Measurements from ENCODE around the gene PLCB1.
"Not testable (repeated sequence)": the region's sequence is repeated elsewhere in the genome, so short reads cannot be mapped to it uniquely, and the experiment has no call there.

PLCB1 gene

GRCh38 chr20:8414586-8415274, 282.7 kb downstream of the PLCB1 start:
- DNase-seq: no peak

GRCh38 chr20:8421981-8422380, 289.9 kb downstream of the PLCB1 start:
- DNase-seq: peak; percentile 27

DNA sequence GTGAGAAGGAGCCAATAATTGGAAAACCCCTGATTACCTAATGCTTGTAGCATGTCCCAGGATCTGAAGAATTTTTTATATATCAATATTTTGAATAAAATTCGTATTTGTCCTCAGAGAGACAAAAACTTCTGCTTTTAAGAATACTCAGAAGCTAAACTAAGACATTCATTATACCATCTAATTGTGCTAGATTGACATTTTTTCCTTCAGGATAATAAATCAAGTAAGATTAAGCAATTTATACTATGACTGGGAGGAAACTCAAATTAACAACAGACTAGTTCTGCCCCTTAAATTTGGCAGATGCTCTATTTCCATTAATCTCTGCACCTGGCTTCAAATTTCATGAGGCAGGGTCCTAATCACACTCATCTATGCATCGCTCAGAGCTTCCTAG, 291.4 kb downstream of the PLCB1 start:
- peak; percentile 18 for DNase-seq

DNA sequence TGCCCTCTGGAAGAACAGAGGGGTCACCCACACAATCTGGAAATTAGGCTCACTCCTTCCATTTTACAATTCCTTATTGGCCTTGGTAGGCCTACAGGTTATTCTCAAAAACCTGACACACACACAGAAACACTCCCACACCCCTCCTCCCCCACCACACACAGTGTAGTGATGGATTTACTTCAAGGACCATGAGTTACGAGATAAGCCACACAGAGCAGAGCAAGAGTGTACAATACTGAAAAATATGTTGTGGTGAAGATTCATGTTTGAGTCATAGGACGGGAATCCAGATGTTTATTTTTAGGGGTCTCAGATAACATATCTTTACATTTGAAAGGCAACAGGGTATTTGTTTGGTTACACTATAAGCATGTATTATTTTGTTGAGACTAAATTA, 291.9 kb downstream of the PLCB1 start:
- no peak for DNase-seq

DNA sequence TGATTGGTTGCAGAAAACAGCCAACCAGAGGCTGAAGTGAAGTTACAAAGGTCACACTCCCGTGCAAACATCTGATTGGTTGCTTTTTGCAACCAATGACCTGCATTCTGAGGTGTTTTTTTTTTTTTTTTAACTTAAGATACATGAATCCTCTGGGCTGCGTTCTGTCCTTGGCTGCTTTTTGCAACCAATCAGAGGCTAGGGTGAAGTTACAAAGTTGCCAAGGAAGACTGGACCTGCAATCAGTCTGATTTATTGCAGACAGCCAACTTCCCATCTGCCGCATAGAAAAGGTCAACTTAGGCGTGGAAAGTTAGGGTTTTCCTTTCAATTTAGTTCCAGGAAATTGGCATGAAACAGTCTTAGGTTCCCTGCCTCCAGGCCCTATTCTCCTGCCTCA, 292.9 kb downstream of the PLCB1 start:
- DNase-seq: no peak

- DNase-seq: no peak
Observed at GRCh38 chr20:8425802-8426201, 293.7 kb downstream of the PLCB1 start.

- DNase-seq: no peak
Observed at GRCh38 chr20:8427419-8428040, 295.5 kb downstream of the PLCB1 start.

GRCh38 chr20:8428988-8429387, 296.9 kb downstream of the PLCB1 start:
- no peak for DNase-seq

DNA sequence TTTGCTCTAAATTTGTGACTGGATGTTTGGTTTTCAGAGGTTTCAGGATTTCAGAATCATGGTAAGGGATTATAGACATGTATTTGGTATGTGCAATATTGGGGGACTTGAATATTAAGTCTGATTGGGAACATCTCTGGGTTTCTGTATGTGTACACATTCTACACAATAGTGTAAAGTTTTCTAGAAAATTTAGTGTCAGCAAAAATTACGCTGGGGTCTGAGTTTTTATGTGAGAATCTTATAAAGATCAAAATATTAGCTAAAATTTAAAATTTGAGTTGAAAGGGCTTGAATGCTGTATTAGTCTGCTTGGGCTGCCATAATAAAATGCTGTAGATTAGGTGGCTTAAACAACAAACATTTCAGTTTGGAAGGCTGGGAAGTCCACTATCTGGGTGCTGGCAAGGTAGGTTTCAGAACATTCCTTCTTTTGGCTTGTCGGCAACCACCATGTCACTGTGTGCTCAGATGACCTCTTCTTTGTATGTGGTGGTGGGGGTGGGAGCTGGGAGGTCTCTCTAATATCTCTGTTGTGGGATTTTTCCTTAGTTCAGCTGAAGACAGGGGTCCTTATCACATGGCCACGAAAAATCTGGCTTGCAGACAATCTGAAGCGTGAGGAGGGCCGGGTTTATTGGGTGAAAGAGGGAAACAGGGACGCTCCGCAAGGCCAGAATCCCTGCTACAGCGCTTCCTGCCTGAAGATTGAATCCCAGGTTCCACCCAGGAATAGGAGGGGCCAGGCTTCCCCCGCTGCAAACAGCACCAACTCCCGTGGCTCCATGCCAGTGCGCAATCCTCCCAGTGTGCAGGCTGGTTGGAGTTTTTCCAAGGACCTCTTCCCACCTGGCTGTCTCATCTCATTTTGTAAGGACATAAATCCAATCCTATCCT, 299.7 kb downstream of the PLCB1 start:
- DNase-seq: peak; percentile 95

- no peak for DNase-seq
Observed at GRCh38 chr20:8432435-8433148, 300.5 kb downstream of the PLCB1 start.

GRCh38 chr20:8433291-8433690, 301.2 kb downstream of the PLCB1 start:
- DNase-seq: no peak

DNA sequence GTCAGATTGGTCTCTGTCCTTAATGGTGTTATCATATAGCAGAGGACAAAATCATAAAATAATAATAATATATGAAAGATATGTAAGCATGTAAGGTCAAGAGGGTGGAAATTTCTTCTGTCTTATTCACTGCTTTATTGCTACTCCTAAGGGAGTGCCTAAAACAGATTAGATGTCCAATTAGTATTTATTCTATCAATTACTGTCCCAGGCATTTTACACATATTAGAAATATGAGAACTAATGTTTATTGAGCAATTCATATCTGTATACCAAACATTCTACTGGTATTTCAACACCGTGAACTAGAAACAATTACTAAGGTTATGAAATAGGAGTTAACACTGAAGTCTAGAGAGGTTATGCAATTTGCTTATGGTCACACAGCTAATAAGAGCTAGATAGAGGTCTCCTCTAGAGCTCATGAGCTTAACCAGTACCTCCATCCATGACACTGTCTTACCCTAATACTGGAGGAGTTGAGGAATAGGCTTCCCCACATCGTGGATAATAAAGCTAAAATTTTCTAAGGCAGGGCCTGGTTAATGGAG, 302.3 kb downstream of the PLCB1 start:
- no peak for DNase-seq

DNA sequence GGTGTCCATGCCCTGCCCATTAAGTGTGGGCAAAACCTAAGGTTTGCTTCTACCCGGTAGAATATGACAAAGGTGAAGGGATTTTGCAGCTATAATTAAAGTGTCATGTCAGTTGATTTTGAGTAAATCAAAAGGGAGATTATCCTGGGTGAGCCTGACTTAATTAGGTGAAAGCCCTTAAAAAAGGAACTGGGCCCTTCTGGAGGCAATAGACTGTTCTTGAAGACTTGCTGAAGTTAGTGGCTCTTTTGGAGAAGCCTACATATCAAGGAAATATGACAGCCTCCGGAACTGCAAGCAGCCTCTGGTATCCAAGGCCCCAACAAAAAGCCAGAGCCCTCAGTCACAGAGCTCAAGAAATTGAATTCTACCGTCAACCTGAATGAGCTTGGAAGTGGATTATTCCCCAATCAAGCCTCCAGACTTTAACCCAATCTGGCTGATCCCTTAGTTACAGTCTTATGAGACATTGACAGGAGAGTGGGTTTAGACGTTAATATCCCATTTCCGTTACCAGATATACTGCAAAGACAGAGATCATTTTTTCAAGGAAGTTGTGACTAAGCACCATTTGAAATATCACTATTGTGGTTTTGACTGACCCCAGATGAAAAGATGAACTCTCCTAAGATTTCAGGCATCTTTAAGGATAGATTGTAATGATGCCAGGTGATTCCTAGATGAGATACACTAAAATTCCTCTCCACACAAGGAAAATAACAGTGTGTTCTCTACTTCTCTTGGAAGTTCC, 303.4 kb downstream of the PLCB1 start:
- DNase-seq: no peak

DNA sequence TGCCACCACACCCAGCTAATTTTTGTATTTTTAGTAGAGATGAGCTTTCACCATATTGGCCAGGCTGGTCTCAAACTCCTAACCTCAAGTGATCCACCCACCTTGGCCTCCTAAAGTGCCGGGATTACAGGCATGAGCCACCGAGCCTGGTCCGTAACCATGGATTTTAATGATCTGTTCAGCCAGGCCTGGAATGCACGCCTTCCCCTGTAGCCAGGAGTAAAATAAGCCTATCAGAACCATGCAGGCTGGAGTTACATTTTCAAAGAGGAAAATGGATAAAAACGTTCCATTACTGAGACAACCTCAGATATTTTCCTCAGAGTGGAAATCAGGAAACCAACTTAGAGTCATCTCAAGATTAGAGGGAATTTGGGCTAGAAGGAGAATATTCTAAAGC, 304.9 kb downstream of the PLCB1 start:
- not testable (repeated sequence) for DNase-seq

- DNase-seq: no peak
Observed at GRCh38 chr20:8438748-8439147, 306.7 kb downstream of the PLCB1 start.

GRCh38 chr20:8443464-8444072, 311.5 kb downstream of the PLCB1 start:
- DNase-seq: no peak

DNA sequence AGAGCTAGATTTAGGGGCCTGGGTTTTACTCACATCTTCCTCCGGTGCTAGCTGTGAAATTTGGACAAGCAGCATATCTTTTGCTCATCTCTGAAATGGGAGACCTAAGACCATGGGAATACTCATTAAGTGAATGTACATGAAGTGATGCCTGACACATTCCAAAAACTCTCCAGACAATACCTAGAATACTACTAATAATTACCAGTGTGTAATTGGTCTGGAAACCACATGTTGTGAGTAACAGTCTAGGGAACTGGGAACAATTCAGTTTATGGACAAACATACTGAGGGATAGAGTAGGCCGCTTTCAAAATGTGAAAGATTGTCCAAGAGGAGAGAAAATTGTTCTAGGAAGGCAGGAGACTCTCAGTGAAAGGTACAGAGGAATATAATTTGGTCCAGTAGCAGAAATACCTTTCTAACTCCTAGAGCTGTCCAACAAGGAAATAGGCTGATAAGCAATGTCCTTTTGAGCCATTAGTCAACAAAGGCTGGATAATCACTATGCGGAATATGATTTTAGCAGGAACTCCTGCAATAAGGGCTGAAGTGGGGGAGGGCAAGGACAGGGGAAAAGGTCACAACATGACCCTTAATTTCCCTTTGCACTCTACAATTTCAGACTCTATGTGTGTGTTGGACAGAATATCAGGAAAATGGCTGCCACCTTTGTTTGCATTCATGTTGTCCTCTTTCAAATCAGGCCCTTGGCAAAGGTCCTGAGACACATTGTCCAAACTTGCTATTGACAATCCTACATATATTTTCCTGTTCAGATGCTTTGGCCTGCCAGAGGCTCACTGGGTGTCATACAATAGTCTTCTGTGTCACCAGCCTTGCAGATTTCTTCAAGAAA, 315.4 kb downstream of the PLCB1 start:
- no peak for DNase-seq

GRCh38 chr20:8449123-8449522, 317.1 kb downstream of the PLCB1 start:
- no peak for DNase-seq

DNA sequence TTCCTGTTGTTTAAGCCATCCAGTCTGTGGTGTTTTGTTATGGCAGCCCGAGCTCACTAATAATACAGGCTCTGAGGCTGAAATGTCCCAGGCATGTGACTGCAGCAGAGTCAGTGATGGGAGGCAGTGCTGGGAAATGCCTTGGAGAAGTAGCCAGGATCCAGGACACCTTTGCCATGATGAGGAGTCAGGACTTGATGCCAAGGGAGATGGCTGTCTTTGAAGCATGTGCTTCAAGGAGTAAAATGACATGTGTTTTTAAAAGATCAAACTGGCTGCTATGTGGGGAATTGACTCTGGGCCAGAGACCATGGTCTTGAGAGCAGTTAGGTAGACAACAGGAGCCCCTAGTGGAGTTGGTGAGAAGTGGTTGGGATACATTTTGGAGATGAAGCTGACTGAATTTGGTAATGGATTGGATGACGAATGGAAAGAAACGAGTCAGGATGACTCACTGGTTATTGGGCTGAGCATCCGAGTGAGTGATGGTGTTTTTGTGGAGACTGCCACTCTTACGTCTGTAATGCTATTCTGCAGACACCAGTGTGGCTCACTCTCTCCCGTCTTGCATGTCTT, 322.2 kb downstream of the PLCB1 start:
- DNase-seq: no peak

DNA sequence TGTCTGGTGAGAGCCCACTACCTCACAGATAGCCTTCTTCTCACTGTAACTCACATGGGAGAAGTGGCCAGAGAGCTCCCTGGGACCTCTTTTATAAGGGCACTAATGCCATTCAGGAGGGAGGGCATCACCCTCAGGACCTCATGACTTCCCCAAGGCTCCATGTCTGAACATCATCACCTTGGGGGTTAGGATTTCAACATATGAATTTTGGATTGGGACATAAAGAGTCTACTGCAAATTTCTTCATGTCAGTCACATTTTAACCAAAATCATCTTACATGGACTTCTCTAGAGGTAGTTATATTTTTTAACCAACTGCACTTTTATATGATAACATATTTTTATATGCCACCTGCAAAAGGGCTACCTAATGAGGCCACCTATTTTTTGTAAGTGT, 324.7 kb downstream of the PLCB1 start:
- DNase-seq: no peak
